HL-60/S4 (cell line): ENCODE results near the gene DLG4.

Experiments
- in situ Hi-C: fragments of 300-500 bp; cut with MboI; formaldehyde crosslinking; loops from 2 replicates; pipeline ENCODE4 v1.14.3; 2022; ENCODE audit warnings: low sequenced_read_pairs

The DLG4 gene

GRCh38 chr17:7233701-7234082 lies 14.1 kb upstream of the DLG4 start:
- in situ Hi-C loops = no loop called here

GRCh38 chr17:7232114-7232513 lies 12.5 kb upstream of the DLG4 start:
- in situ Hi-C loops = no loop called here

GRCh38 chr17:7229504-7229903 lies 9.9 kb upstream of the DLG4 start:
- in situ Hi-C loops = no loop called here

GRCh38 chr17:7228920-7229319 lies 9.3 kb upstream of the DLG4 start:
- in situ Hi-C loops = no loop called here

GRCh38 chr17:7226721-7227710 lies 7.4 kb upstream of the DLG4 start:
- in situ Hi-C loops = no loop called here

- in situ Hi-C loops = no loop called here
Measured at GRCh38 chr17:7225711-7226331, 6.2 kb upstream of the DLG4 start.

- in situ Hi-C loops = no loop called here
Measured at GRCh38 chr17:7224661-7225111, 5.0 kb upstream of the DLG4 start.

GRCh38 chr17:7224110-7224509 lies 4.5 kb upstream of the DLG4 start:
- in situ Hi-C loops = no loop called here

- in situ Hi-C loops = no loop called here
Measured at GRCh38 chr17:7223375-7223774, 3.7 kb upstream of the DLG4 start.

GRCh38 chr17:7222972-7223292 lies 3.3 kb upstream of the DLG4 start:
- in situ Hi-C loops = no loop called here

- in situ Hi-C loops = no loop called here
Measured at GRCh38 chr17:7222093-7222971, 2.7 kb upstream of the DLG4 start.

GRCh38 chr17:7221278-7222092 lies 1.8 kb upstream of the DLG4 start:
- in situ Hi-C loops = no loop called here

- in situ Hi-C loops = no loop called here
Measured at GRCh38 chr17:7220593-7221277, 1.1 kb upstream of the DLG4 start.

GRCh38 chr17:7219229-7219811 lies 316 bp downstream of the DLG4 start:
- in situ Hi-C loops = no loop called here

GRCh38 chr17:7218758-7219157 lies 878 bp downstream of the DLG4 start:
- in situ Hi-C loops = no loop called here

GRCh38 chr17:7218166-7218565 lies 1.5 kb downstream of the DLG4 start:
- in situ Hi-C loops = no loop called here

- in situ Hi-C loops = no loop called here
Measured at GRCh38 chr17:7217113-7217987, 2.3 kb downstream of the DLG4 start.

- in situ Hi-C loops = no loop called here
Measured at GRCh38 chr17:7216242-7217112, 3.2 kb downstream of the DLG4 start.
